OCI-LY7 (cell line): Measurements from ENCODE around the gene R3HDM4. TPM values are rescaled to one million over a fixed set of nuclear protein-coding genes. Genes with fewer than 3 reads are reported as not detected.

ENCODE experiments used
- BruUV-seq: library from RNA; stranded (reverse); fragments of 400-500 nt; replicated peaks from 2 replicates; lab custom pipeline; 2021; lab: Mats Ljungman, UMichigan
- CTCF ChIA-PET: fragments of 300-600 bp; sonication (Branson Sonifier 250); formaldehyde crosslinking; loops from one replicate; lab custom pipeline; 2022; ENCODE audit warnings: antibody characterized with exemption; ENCODE audit not compliant: unreplicated experiment; lab: Charles Lee
- POLR2A ChIA-PET: fragments of 300-600 bp; sonication (Branson Sonifier 250); formaldehyde crosslinking; loops from one replicate; lab custom pipeline; 2022; ENCODE audit warnings: antibody characterized with exemption; lab: Charles Lee
- DNase-seq: peaks from one replicate; pipeline ENCODE4 v3.0.0-alpha.2; 2015; ENCODE audit warnings: low spot score
- H2AFZ ChIP-seq: fragments of 200-600 bp; sonication (generic), shearing (Covaris generic); 2 replicates; pipeline ENCODE4 v1.6.1; 2014; ENCODE audit warnings: mild to moderate bottlenecking, antibody characterized with exemption, low read length, moderate library complexity
- H3K27ac ChIP-seq: fragments of 200-600 bp; sonication (generic); 2 replicates; pipeline ENCODE4 v1.5.1; 2014; ENCODE audit warnings: mixed run types, low read depth, mild to moderate bottlenecking, moderate library complexity, low read length, inconsistent platforms; ENCODE audit not compliant: poor library complexity, severe bottlenecking
- H3K36me3 ChIP-seq: fragments of 200-600 bp; sonication (generic); 2 replicates; pipeline ENCODE4 v1.6.1; 2014; ENCODE audit warnings: mild to moderate bottlenecking, antibody characterized with exemption, low read length, moderate library complexity, mixed read lengths; ENCODE audit not compliant: insufficient read depth
- H3K4me1 ChIP-seq: fragments of 200-600 bp; sonication (generic); 2 replicates; pipeline ENCODE4 v1.5.1; 2014; ENCODE audit warnings: mild to moderate bottlenecking, low read length; ENCODE audit not compliant: insufficient read depth, poor library complexity, severe bottlenecking
- H3K4me2 ChIP-seq: fragments of 200-600 bp; sonication (generic); 2 replicates; pipeline ENCODE4 v1.6.1; 2014; ENCODE audit warnings: mild to moderate bottlenecking, low read length
- H3K4me3 ChIP-seq: fragments of 200-600 bp; sonication (generic); 2 replicates; pipeline ENCODE4 v1.5.1; 2014; ENCODE audit warnings: mild to moderate bottlenecking, low read depth, low read length; ENCODE audit not compliant: poor library complexity, severe bottlenecking
- H3K79me2 ChIP-seq: fragments of 200-600 bp; sonication (generic); 2 replicates; pipeline ENCODE4 v1.6.1; 2016; ENCODE audit warnings: low read depth, mild to moderate bottlenecking, low read length, moderate library complexity, mixed read lengths; ENCODE audit not compliant: insufficient read depth
- H3K9me2 ChIP-seq: fragments of 200-600 bp; sonication (generic); 2 replicates; pipeline ENCODE4 v1.6.1; 2016; ENCODE audit warnings: mild to moderate bottlenecking, low read length, mixed read lengths; ENCODE audit not compliant: insufficient read depth
- H3K9me3 ChIP-seq: fragments of 200-600 bp; sonication (generic); 2 replicates; pipeline ENCODE4 v1.6.1; 2014; ENCODE audit warnings: mild to moderate bottlenecking, mixed run types, low read length, mixed read lengths
- H4K20me1 ChIP-seq: fragments of 200-600 bp; sonication (generic); 2 replicates; pipeline ENCODE4 v1.6.1; 2014; ENCODE audit warnings: mild to moderate bottlenecking, antibody characterized with exemption, low read length, moderate library complexity, mixed read lengths; ENCODE audit not compliant: insufficient read depth
- EZH2phosphoT487 ChIP-seq: fragments of 200-600 bp; sonication (generic); IDR thresholded peaks from 2 replicates; pipeline ENCODE4 v1.6.1; 2018; ENCODE audit warnings: low read depth, borderline replicate concordance, mild to moderate bottlenecking, mixed run types, antibody characterized with exemption, low read length, moderate library complexity, mixed read lengths
- intact Hi-C: fragments of 100-400 bp; cut with micrococcal nuclease; formaldehyde crosslinking; loops from one replicate; pipeline ENCODE4 v1.10.0; 2022; ENCODE audit not compliant: unreplicated experiment
- total RNA-seq, 2 experiments: library from RNA; depleted of rRNA in 1 of 2; stranded (reverse); fragments of >200 nt in 1 of 2; shearing (Covaris generic) in 1 of 2; gene quantifications; 2 replicates each; pipeline ENCODE4 v1.2.3, GENCODE V29; 2014 to 2022
- TF ChIP-seq, protein P1 (sequence below): fragments of 200-600 bp; sonication (generic); conservative IDR thresholded peaks from 2 replicates; pipeline ENCODE4 v1.5.1; 2014; ENCODE audit warnings: mild to moderate bottlenecking, antibody characterized with exemption, low read length, moderate library complexity, mixed read lengths

The R3HDM4 gene
- total RNA-seq, 2 experiments from 2014 or later, result 43.5 to 64.9 TPM

GRCh38 chr19:927780-928401 lies 14.9 kb upstream of the R3HDM4 start:
- intact Hi-C loops, result no loop called here
- no peaks in the 10 kb centered on the region for H4K20me1 ChIP-seq
- H3K79me2 ChIP-seq, result no peaks in the 10 kb centered on the region
- H3K4me3 ChIP-seq, result no peak overlapping the region
- ChIA-PET CTCF (no interaction called here), POLR2A (no interaction called here)
- no peak for DNase-seq
- H3K36me3 ChIP-seq, result no peaks in the 10 kb centered on the region
- no peak overlapping the region for H2AFZ ChIP-seq
- H3K4me1 ChIP-seq, result peaks cover 18% of the 10 kb centered on the region
- H3K27ac ChIP-seq, result no peak overlapping the region
- TF ChIP-seq, protein P1, sequence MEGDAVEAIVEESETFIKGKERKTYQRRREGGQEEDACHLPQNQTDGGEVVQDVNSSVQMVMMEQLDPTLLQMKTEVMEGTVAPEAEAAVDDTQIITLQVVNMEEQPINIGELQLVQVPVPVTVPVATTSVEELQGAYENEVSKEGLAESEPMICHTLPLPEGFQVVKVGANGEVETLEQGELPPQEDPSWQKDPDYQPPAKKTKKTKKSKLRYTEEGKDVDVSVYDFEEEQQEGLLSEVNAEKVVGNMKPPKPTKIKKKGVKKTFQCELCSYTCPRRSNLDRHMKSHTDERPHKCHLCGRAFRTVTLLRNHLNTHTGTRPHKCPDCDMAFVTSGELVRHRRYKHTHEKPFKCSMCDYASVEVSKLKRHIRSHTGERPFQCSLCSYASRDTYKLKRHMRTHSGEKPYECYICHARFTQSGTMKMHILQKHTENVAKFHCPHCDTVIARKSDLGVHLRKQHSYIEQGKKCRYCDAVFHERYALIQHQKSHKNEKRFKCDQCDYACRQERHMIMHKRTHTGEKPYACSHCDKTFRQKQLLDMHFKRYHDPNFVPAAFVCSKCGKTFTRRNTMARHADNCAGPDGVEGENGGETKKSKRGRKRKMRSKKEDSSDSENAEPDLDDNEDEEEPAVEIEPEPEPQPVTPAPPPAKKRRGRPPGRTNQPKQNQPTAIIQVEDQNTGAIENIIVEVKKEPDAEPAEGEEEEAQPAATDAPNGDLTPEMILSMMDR, result no peak
- TF ChIP-seq EZH2phosphoT487, result no peak
- BruUV-seq, result no TSS peak
- no peaks in the 10 kb centered on the region for H3K9me3 ChIP-seq
- no peak overlapping the region for H3K4me2 ChIP-seq
- no peaks in the 10 kb centered on the region for H3K9me2 ChIP-seq

DNA sequence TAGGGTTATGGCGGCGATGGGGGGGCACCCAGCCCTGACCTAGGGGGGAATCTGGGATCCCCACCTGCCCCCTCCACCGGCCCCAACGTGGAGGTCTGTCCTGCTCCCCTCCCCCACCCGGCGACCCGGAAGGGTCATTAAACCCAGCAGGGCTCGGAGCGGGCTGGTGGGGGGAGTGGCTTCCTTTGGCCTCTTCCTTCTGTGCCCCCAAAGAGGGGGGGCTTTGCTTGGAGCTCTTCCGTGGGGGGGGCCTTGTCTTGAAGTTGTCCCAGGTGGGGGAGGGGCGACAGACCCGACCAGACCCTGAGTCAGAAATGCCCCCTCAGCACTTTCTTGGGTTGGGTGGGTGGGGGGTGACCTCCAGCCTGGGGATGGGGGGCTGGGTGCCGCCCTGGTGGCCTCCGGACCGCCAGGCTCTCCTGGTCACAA lies 14.3 kb upstream of the R3HDM4 start:
- Histone ChIP-seq H2AFZ (no peak overlapping the region), H3K36me3 (no peaks in the 10 kb centered on the region), H3K4me1 (peaks cover 18% of the 10 kb centered on the region), H3K9me3 (no peaks in the 10 kb centered on the region), H3K9me2 (no peaks in the 10 kb centered on the region), H3K4me3 (peak overlapping the region; percentile 91), H3K4me2 (peak overlapping the region; percentile 99), H3K79me2 (no peaks in the 10 kb centered on the region), H3K27ac (no peak overlapping the region), H4K20me1 (no peaks in the 10 kb centered on the region)
- CTCF ChIA-PET, result interaction anchor here (0.6 kb wide), 1 partner anchor 48 kb away, joined by 6 read pairs; no protein-coding TSS in a partner anchor
- TF ChIP-seq, protein P1, result no peak
- no peak for TF ChIP-seq EZH2phosphoT487
- no peak for DNase-seq
- BruUV-seq, result no TSS peak
- intact Hi-C loops, result no loop called here
- POLR2A ChIA-PET, result no interaction called here

DNA sequence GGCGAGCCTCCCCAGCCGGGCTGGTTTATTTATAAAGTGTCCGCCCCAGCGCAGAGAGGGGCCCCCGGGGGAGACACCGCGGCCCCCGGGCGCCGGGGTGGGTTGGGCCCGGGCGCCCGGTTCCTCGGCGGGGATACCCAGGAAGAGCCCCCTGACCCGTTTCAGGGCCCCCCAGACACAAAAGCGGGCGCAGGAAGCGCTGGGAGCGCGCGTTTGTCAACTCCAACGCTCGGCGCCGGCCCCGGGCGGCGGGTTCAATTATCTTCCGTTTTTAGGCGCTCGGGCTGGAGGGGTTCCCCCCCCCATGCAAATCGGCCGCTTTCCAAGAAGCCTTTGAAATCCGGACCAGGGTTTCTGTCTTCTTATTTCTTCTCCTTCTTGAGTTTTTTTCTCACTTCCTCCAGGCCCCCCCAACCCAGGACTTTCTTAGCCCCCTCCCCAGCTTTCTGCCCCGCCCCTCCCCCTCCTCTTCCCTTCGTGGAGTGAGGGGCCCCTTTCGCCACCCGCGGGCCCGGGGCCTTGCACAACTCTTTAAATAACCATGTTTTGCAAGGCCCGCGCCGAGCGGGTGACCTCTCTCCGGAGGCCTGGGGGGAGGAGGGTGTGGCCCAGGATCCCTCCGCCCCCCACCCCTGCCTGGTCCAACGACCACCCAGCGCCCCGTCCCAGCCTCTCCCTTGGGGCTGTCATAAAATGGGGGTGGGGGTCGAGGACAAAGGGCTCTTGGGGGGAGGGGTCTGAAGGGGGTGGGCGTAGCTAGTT lies 13.8 kb upstream of the R3HDM4 start:
- no peaks in the 10 kb centered on the region for H4K20me1 ChIP-seq
- TF ChIP-seq, protein P1, result no peak
- no peak for TF ChIP-seq EZH2phosphoT487
- DNase-seq, result peak; percentile 84
- intact Hi-C loops, result no loop called here
- H3K4me1 ChIP-seq, result peaks cover 21% of the 10 kb centered on the region
- ChIA-PET CTCF (interaction anchor here (0.6 kb wide), 1 partner anchor 48 kb away, joined by 6 read pairs; no protein-coding TSS in a partner anchor), POLR2A (no interaction called here)
- peak overlapping the region; percentile 99 for H3K4me2 ChIP-seq
- no peak overlapping the region for H2AFZ ChIP-seq
- H3K79me2 ChIP-seq, result no peaks in the 10 kb centered on the region
- BruUV-seq, result no TSS peak
- H3K36me3 ChIP-seq, result no peaks in the 10 kb centered on the region
- H3K9me2 ChIP-seq, result no peaks in the 10 kb centered on the region
- H3K27ac ChIP-seq, result peak overlapping the region; percentile 37
- H3K9me3 ChIP-seq, result no peaks in the 10 kb centered on the region
- H3K4me3 ChIP-seq, result peak overlapping the region; percentile 91
